GM12878 (cell line): ENCODE measurements around the gene PPP1R3F. TPM values are rescaled to one million over a fixed set of nuclear protein-coding genes. Genes with fewer than 3 reads are reported as not detected.

Experiments
- ATF3 ChIP-seq: IDR thresholded peaks from 2 replicates; pipeline ENCODE4 v1.6.1; 2011; ENCODE audit warnings: low read depth, mild to moderate bottlenecking, low read length, moderate library complexity, borderline replicate concordance; ENCODE audit errors: extremely low read depth
- BMI1 ChIP-seq: fragments of 450-650 bp; IDR thresholded peaks from 2 replicates; pipeline ENCODE4 v1.6.1; 2016; ENCODE audit warnings: mild to moderate bottlenecking, moderate library complexity, borderline replicate concordance
- CBX3 ChIP-seq: fragments of 200-600 bp; sonication (generic); IDR thresholded peaks from 2 replicates; pipeline ENCODE4 v1.6.1; 2016; ENCODE audit warnings: low read depth, borderline replicate concordance
- NRF1 ChIP-seq: conservative IDR thresholded peaks from 2 replicates; pipeline ENCODE4 v1.6.1; 2011; ENCODE audit warnings: mild to moderate bottlenecking, low read depth, low read length, improper control_type of control experiment
- SP1 ChIP-seq: IDR thresholded peaks from one replicate; pipeline ENCODE4 v1.6.1; 2011; ENCODE audit warnings: low read depth, low read length
- ZBED1 ChIP-seq: IDR thresholded peaks from 2 replicates; pipeline ENCODE4 v1.6.1; 2016; ENCODE audit warnings: borderline replicate concordance
- polyA plus RNA-seq, 11 experiments: library from polyadenylated mRNA; depleted of rRNA in 4 of 11; unstranded in 6 of 11; stranded (reverse) in 5 of 11; fragments of >200 nt; fragmentation: Nextera tagmentation in 4 of 11; fragmentation: Illumina TruSeq in 1 of 11; extraction: Ambion mirVana in 4 of 11; extraction: Trizol in 1 of 11; gene quantifications; 1 replicate in 1 of 11; 2 replicates in 10 of 11; pipeline versions ENCODE4 v1.2.1 to v1.2.3, GENCODE V29; 2011 to 2016; ENCODE audit warnings: inconsistent platforms in 2 of 11, missing spikeins in 2 of 11, low read depth in 1 of 11
- total RNA-seq, 4 experiments: library from RNA; depleted of rRNA in 3 of 4; stranded (reverse); fragments of >200 nt in 3 of 4; fragmentation: Illumina TruSeq in 1 of 4; extraction: Trizol in 1 of 4; gene quantifications; 2 replicates each; pipeline versions ENCODE4 v1.2.1 to v1.2.3, GENCODE V29; 2013 to 2021
- TF ChIP-seq, protein P1 (sequence below): fragments of 450-650 bp; formaldehyde crosslinking; IDR thresholded peaks from 2 replicates; pipeline ENCODE4 v1.5.0; 2022; ENCODE audit warnings: mild to moderate bottlenecking, missing genetic modification characterization
- TF ChIP-seq, protein P2 (sequence below): IDR thresholded peaks from 2 replicates; pipeline ENCODE4 v1.6.1; 2011; ENCODE audit warnings: borderline replicate concordance, low read depth, mild to moderate bottlenecking, moderate library complexity, mixed read lengths, low read length; ENCODE audit not compliant: insufficient read depth; ENCODE audit errors: extremely low read length
- TF ChIP-seq, protein P3 (sequence below): fragments of 450-650 bp; IDR thresholded peaks from 2 replicates; pipeline ENCODE4 v1.6.1; 2016; ENCODE audit warnings: mild to moderate bottlenecking

Gene PPP1R3F
- total and polyA plus RNA-seq, 10 of the 15 experiments (the other 5 are each of a cell fraction or from before 2014, with no cell fraction given), result 0.18 to 4.4 (median 1.00) TPM

DNA sequence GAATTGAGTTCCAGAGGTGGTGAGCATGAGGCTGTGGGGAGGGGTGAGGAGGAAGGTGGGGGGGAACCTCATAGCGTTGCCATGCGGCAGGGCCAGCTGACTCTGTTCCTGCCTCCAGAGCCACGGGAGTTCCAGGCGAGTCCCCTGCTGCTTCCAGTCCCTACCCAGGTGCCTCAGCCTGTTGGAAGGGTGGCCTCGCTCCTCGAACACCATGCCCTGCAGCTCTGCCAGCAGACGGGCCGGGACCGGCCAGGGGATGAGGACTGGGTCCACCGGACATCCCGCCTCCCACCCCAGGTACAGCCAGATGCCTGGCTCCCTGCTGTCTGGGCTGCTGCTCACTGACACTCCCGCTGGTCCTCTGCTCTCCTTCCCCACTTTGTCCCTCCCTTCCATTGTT is 26.4 kb upstream of the PPP1R3F start (continued):
- TF ChIP-seq ATF3 (no peak), SP1 (no peak), NRF1 (no peak), BMI1 (no peak), ZBED1 (no peak), CBX3 (no peak)
- TF ChIP-seq, protein P1, sequence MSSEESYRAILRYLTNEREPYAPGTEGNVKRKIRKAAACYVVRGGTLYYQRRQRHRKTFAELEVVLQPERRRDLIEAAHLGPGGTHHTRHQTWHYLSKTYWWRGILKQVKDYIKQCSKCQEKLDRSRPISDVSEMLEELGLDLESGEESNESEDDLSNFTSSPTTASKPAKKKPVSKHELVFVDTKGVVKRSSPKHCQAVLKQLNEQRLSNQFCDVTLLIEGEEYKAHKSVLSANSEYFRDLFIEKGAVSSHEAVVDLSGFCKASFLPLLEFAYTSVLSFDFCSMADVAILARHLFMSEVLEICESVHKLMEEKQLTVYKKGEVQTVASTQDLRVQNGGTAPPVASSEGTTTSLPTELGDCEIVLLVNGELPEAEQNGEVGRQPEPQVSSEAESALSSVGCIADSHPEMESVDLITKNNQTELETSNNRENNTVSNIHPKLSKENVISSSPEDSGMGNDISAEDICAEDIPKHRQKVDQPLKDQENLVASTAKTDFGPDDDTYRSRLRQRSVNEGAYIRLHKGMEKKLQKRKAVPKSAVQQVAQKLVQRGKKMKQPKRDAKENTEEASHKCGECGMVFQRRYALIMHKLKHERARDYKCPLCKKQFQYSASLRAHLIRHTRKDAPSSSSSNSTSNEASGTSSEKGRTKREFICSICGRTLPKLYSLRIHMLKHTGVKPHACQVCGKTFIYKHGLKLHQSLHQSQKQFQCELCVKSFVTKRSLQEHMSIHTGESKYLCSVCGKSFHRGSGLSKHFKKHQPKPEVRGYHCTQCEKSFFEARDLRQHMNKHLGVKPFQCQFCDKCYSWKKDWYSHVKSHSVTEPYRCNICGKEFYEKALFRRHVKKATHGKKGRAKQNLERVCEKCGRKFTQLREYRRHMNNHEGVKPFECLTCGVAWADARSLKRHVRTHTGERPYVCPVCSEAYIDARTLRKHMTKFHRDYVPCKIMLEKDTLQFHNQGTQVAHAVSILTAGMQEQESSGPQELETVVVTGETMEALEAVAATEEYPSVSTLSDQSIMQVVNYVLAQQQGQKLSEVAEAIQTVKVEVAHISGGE (CRISPR knock-in tag), result no peak
- TF ChIP-seq, protein P2, sequence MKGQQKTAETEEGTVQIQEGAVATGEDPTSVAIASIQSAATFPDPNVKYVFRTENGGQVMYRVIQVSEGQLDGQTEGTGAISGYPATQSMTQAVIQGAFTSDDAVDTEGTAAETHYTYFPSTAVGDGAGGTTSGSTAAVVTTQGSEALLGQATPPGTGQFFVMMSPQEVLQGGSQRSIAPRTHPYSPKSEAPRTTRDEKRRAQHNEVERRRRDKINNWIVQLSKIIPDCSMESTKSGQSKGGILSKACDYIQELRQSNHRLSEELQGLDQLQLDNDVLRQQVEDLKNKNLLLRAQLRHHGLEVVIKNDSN, result no peak
- TF ChIP-seq, protein P3, sequence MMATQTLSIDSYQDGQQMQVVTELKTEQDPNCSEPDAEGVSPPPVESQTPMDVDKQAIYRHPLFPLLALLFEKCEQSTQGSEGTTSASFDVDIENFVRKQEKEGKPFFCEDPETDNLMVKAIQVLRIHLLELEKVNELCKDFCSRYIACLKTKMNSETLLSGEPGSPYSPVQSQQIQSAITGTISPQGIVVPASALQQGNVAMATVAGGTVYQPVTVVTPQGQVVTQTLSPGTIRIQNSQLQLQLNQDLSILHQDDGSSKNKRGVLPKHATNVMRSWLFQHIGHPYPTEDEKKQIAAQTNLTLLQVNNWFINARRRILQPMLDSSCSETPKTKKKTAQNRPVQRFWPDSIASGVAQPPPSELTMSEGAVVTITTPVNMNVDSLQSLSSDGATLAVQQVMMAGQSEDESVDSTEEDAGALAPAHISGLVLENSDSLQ, result no peak
- TF ChIP-seq, all 136 proteins: peak for 0
